Activated CD8-positive, alpha-beta memory T cell treated with anti-CD3 and anti-CD28 coated beads, Interleukin-2, amount 50 U/mL, for 1 hour (primary cell): ENCODE results near the gene SLC25A36.

Experiments used
- DNase-seq: peaks from one replicate; pipeline ENCODE4 v3.0.0-alpha.2; 2020; ENCODE audit errors: extremely low read depth

Gene SLC25A36

GRCh38 chr3:140941434-140942220 is at the start of gene SLC25A36:
TSS of gene SLC25A36 (plus strand) at chr3:140941836. CDS start at chr3:140942055, 219 bp downstream.
- DNase-seq: peak; percentile 87

GRCh38 chr3:140896997-140897396 is 44.6 kb upstream of the SLC25A36 start:
- no peak for DNase-seq

- DNase-seq: no peak
Measured at GRCh38 chr3:140898340-140899180, 43.1 kb upstream of the SLC25A36 start.

- no peak for DNase-seq
Measured at GRCh38 chr3:140899363-140899762, 42.3 kb upstream of the SLC25A36 start.

GRCh38 chr3:140902791-140903190 is 38.8 kb upstream of the SLC25A36 start:
- no peak for DNase-seq

GRCh38 chr3:140903196-140903595 is 38.4 kb upstream of the SLC25A36 start:
- no peak for DNase-seq

- no peak for DNase-seq
Measured at GRCh38 chr3:140904521-140904920, 37.1 kb upstream of the SLC25A36 start.

GRCh38 chr3:140905559-140905958 is 36.1 kb upstream of the SLC25A36 start:
- no peak for DNase-seq

- no peak for DNase-seq
Measured at GRCh38 chr3:140906785-140907184, 34.9 kb upstream of the SLC25A36 start.

GRCh38 chr3:140910860-140911259 is 30.8 kb upstream of the SLC25A36 start:
- no peak for DNase-seq

- no peak for DNase-seq
Measured at GRCh38 chr3:140911822-140912221, 29.8 kb upstream of the SLC25A36 start.

- DNase-seq: no peak
Measured at GRCh38 chr3:140913728-140914127, 27.9 kb upstream of the SLC25A36 start.

- DNase-seq: no peak
Measured at GRCh38 chr3:140914384-140914945, 27.2 kb upstream of the SLC25A36 start.

GRCh38 chr3:140916603-140917002 is 25.0 kb upstream of the SLC25A36 start:
- DNase-seq: no peak

- no peak for DNase-seq
Measured at GRCh38 chr3:140917772-140918171, 23.9 kb upstream of the SLC25A36 start.

GRCh38 chr3:140920029-140920428 is 21.6 kb upstream of the SLC25A36 start:
- DNase-seq: no peak

- no peak for DNase-seq
Measured at GRCh38 chr3:140922634-140923033, 19.0 kb upstream of the SLC25A36 start.

GRCh38 chr3:140924097-140924873 is 17.4 kb upstream of the SLC25A36 start:
- no peak for DNase-seq

GRCh38 chr3:140927279-140928069 is 14.2 kb upstream of the SLC25A36 start:
- DNase-seq: no peak

- DNase-seq: no peak
Measured at GRCh38 chr3:140929446-140929845, 12.2 kb upstream of the SLC25A36 start.

GRCh38 chr3:140931016-140931454 is 10.6 kb upstream of the SLC25A36 start:
- DNase-seq: no peak
